HepG2 (cell line): ENCODE data around the gene LRP5. TPM values are rescaled to one million over a fixed set of nuclear protein-coding genes. Genes with fewer than 3 reads are reported as not detected.

Source experiments
- AFF4 ChIP-seq: sonication (generic); formaldehyde crosslinking; IDR thresholded peaks from 2 replicates; pipeline ENCODE4 v1.4.0; 2020; ENCODE audit warnings: missing genetic modification reagents
- MYPOP ChIP-seq: sonication (generic); formaldehyde crosslinking; IDR thresholded peaks from 2 replicates; pipeline ENCODE4 v1.8.1; 2023; ENCODE audit warnings: mild to moderate bottlenecking, moderate library complexity, missing genetic modification reagents
- ZNF343 ChIP-seq: sonication (generic); formaldehyde crosslinking; IDR thresholded peaks from 2 replicates; pipeline ENCODE4 v1.4.0; 2020; ENCODE audit warnings: mild to moderate bottlenecking, missing genetic modification reagents
- ZNF562 ChIP-seq: sonication (generic); formaldehyde crosslinking; IDR thresholded peaks from 2 replicates; pipeline ENCODE4 v1.8.0; 2022; ENCODE audit warnings: missing genetic modification reagents, borderline replicate concordance
- polyA plus RNA-seq, 8 experiments: library from polyadenylated mRNA; depleted of rRNA in 3 of 8; stranded (reverse) in 7 of 8; unstranded in 1 of 8; fragments of >200 nt; fragmentation: Illumina TruSeq in 4 of 8; extraction: Trizol in 4 of 8; gene quantifications; 2 replicates each; pipeline versions ENCODE4 v1.2.1 to v1.2.3, GENCODE V29; 2011 to 2016; ENCODE audit warnings: low read depth in 4 of 8, missing spikeins in 1 of 8, mixed read lengths in 1 of 8; ENCODE audit not compliant: insufficient read depth in 1 of 8
- total RNA-seq, 5 experiments: library from RNA; depleted of rRNA; stranded (reverse); fragments of >200 nt; fragmentation: Illumina TruSeq; extraction: Trizol; gene quantifications; 2 replicates each; pipeline ENCODE4 v1.2.3, GENCODE V29; 2016; ENCODE audit warnings: low read depth in 1 of 5

The LRP5 gene
- total and polyA plus RNA-seq, 2 of the 13 experiments (the other 11 are each of a cell fraction or from before 2014, with no cell fraction given), result 40.4 to 64.0 TPM

- no peak for TF ChIP-seq AFF4 (CRISPR knock-in tag)
- TF ChIP-seq MYPOP (CRISPR knock-in tag), result 0 out of 2 replicates have a peak, but pooled peaks have one; percentile 3
- no peak for TF ChIP-seq ZNF562
- 0 out of 2 replicates have a peak, but pooled peaks have one; percentile 35 for TF ChIP-seq ZNF343 (CRISPR knock-in tag)
- TF ChIP-seq, all 625 proteins: peak for 17
Measured at GRCh38 chr11:68327586-68328370, 15.4 kb downstream of the LRP5 start (continued).
